Spleen (tissue), 11 donors: ENCODE data around the gene DEPDC5. TPM values are rescaled to one million over a fixed set of nuclear protein-coding genes. Genes with fewer than 3 reads are reported as not detected.

Experiments
- DNase-seq: peaks from one replicate; pipeline ENCODE4 v3.0.0-alpha.2; 2020
- H3K27ac ChIP-seq, 8 donors: fragments of 200-600 bp; sonication (generic) in 7 of 8; 1 replicate in 4 of 8; 2 replicates in 4 of 8; pipeline versions ENCODE4 v1.5.0 to v1.8.0; 2016 to 2021; ENCODE audit warnings: inconsistent platforms in 4 of 8, mild to moderate bottlenecking in 4 of 8, moderate library complexity in 1 of 8
- H3K27me3 ChIP-seq, 7 donors: fragments of 200-600 bp; sonication (generic) in 6 of 7; replicated peaks in 1 of 7; 1 replicate in 4 of 7; 2 replicates in 3 of 7; pipeline versions ENCODE4 v1.5.0 to v1.8.0; 2016 to 2021; ENCODE audit warnings: inconsistent platforms in 3 of 7, mild to moderate bottlenecking in 1 of 7
- H3K36me3 ChIP-seq, 6 donors: fragments of 200-600 bp; sonication (generic) in 5 of 6; 1 replicate in 4 of 6; 2 replicates in 2 of 6; pipeline versions ENCODE4 v1.5.0 to v1.8.0; 2016 to 2021; ENCODE audit warnings: inconsistent platforms in 2 of 6
- H3K4me1 ChIP-seq, 6 donors: fragments of 200-600 bp; sonication (generic) in 5 of 6; 1 replicate in 3 of 6; 2 replicates in 3 of 6; pipeline versions ENCODE4 v1.5.0 to v1.8.0; 2016 to 2021; ENCODE audit warnings: inconsistent platforms in 3 of 6
- H3K4me3 ChIP-seq, 8 donors: fragments of 200-600 bp; sonication (generic) in 7 of 8; 1 replicate in 4 of 8; 2 replicates in 4 of 8; pipeline versions ENCODE4 v1.5.0 to v1.8.0; 2016 to 2021; ENCODE audit warnings: inconsistent platforms in 4 of 8, mild to moderate bottlenecking in 4 of 8, moderate library complexity in 2 of 8
- H3K9me3 ChIP-seq, 8 donors: fragments of 200-600 bp; sonication (generic) in 7 of 8; 1 replicate in 4 of 8; 2 replicates in 4 of 8; pipeline versions ENCODE4 v1.5.0 to v1.8.0; 2016 to 2021; ENCODE audit warnings: inconsistent platforms in 4 of 8
- POLR2A ChIP-seq, 3 donors: fragments of 450-650 bp; IDR thresholded peaks; one replicate each; pipeline ENCODE4 v1.5.1; 2017; ENCODE audit warnings: antibody characterized with exemption in 3 of 3, mild to moderate bottlenecking in 1 of 3
- POLR2AphosphoS5 ChIP-seq, 3 donors: sonication (generic); formaldehyde crosslinking; IDR thresholded peaks; one replicate each; pipeline ENCODE4 v1.5.1; 2017; ENCODE audit warnings: antibody characterized with exemption in 3 of 3
- WGBS, 5 donors: extraction: QIAGEN DNeasy Blood & Tissue Kit in 3 of 5; methylation state at CpG; one replicate each; pipeline versions ENCODE4 v1.1.5 to v1.1.7; 2013 to 2018; 5-methylcytosine and 5-hydroxymethylcytosine counted together
- intact Hi-C: fragments of 100-400 bp; cut with DNase I; formaldehyde crosslinking; loops from one replicate; pipeline ENCODE4 v1.15.0; 2023; ENCODE audit warnings: low total_unique reads
- polyA plus RNA-seq, 3 donors: library from polyadenylated mRNA; stranded (reverse); fragments of 200-250 nt; gene quantifications; one replicate each; pipeline ENCODE4 v1.2.1, GENCODE V29; 2013
- total RNA-seq, 7 donors: library from RNA; depleted of rRNA in 3 of 7; stranded (reverse); fragments of >200 nt in 3 of 7; fragmentation: NEBNext Ultra II Directional in 4 of 7; extraction: Animal tissue kit (Norgen Biotek cat#: 25700) in 4 of 7; gene quantifications; one replicate each; pipeline versions ENCODE4 v1.1.0 to v1.2.1, GENCODE V29; 2016 to 2021
- TF ChIP-seq, protein P1 (sequence below), 11 experiments: fragments of 200-600 bp in 7 of 11; fragments of 450-650 bp in 4 of 11; sonication (generic) in 4 of 11; IDR thresholded peaks in 8 of 11; conservative IDR thresholded peaks in 3 of 11; 1 replicate in 7 of 11; 2 replicates in 4 of 11; pipeline versions ENCODE4 v1.4.0 to v1.8.0; 2016 to 2021; ENCODE audit warnings: antibody characterized with exemption in 11 of 11, inconsistent platforms in 4 of 11, mild to moderate bottlenecking in 1 of 11
- donor health status: healthy with polysubstance abuse.
- donor health status: DM: no; HTN: no; CAD: no; lungs with moderate emphysema.
- donor health status: DM: no; HTN: no; CAD: no.
- donor health status: Bipolar disorder and iron deficiency.
- donor health status: healthy.
- donor health status: DM: no; HTN: no; CAD: no.
- donor health status: DM: yes; HTN: yes; CAD: no.

Gene DEPDC5
- total and polyA plus RNA-seq, 10 donors: 9.6 to 64.6 (median 44.3) TPM

- Histone ChIP-seq H3K27me3 (no peaks in the 10 kb centered on the region), H3K9me3 (no peaks in the 10 kb centered on the region), H3K4me3 (no peak overlapping the region), H3K27ac (no peak overlapping the region), H3K36me3 (peaks cover 3 to 96% (median 55%) of the 10 kb centered on the region in 6 donors), H3K4me1 (no peaks in the 10 kb centered on the region)
- TF ChIP-seq POLR2A (IDR thresholded peaks at IDR 0.05): no peak
- TF ChIP-seq POLR2AphosphoS5 (IDR thresholded peaks at IDR 0.05): no peak
- TF ChIP-seq, protein P1, sequence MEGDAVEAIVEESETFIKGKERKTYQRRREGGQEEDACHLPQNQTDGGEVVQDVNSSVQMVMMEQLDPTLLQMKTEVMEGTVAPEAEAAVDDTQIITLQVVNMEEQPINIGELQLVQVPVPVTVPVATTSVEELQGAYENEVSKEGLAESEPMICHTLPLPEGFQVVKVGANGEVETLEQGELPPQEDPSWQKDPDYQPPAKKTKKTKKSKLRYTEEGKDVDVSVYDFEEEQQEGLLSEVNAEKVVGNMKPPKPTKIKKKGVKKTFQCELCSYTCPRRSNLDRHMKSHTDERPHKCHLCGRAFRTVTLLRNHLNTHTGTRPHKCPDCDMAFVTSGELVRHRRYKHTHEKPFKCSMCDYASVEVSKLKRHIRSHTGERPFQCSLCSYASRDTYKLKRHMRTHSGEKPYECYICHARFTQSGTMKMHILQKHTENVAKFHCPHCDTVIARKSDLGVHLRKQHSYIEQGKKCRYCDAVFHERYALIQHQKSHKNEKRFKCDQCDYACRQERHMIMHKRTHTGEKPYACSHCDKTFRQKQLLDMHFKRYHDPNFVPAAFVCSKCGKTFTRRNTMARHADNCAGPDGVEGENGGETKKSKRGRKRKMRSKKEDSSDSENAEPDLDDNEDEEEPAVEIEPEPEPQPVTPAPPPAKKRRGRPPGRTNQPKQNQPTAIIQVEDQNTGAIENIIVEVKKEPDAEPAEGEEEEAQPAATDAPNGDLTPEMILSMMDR (IDR thresholded peaks at IDR 0.05 in 8 of 11, conservative IDR thresholded peaks at IDR 0.05 in 3 of 11): no peak
- intact Hi-C loops: no loop called here
- DNase-seq: no peak
- 95 to 98% (median 96%) methylated on average over 10 of the region's 10 CpGs for WGBS, 5 donors
These were observed 151.5 kb downstream of the DEPDC5 start for GRCh38 chr22:31905356-31905755.

- no peak for TF ChIP-seq POLR2A (IDR thresholded peaks at IDR 0.05)
- TF ChIP-seq, protein P1 (IDR thresholded peaks at IDR 0.05 in 8 of 11, conservative IDR thresholded peaks at IDR 0.05 in 3 of 11): no peak
- TF ChIP-seq POLR2AphosphoS5 (IDR thresholded peaks at IDR 0.05): peak in 1 of 3 donors; percentile 15
- Histone ChIP-seq H3K9me3 (no peaks in the 10 kb centered on the region), H3K4me3 (no peak overlapping the region)
These were observed 152.3 kb downstream of the DEPDC5 start for GRCh38 chr22:31906086-31906485.

DNA sequence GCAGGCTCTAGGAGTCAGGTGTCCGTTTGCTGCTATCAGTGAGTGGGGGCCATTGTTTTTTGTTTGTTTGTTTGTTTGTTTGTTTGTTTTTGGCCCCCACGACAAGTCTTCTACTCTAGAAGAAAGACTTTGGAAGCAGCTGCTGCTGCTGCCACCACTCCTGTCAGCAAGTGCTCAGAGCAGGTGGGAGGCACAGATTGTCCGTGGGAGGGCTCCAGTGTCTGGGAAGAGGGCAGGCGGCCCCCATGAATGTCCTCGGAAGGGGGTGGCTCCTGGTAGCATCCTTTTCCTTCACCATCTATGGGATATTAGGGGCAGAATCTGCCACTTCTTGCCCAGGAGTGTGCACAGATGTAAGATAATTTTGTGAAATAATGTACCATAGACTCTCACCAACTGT lies 152.8 kb downstream of the DEPDC5 start:
- H3K36me3 ChIP-seq: peaks cover 3 to 93% (median 56%) of the 10 kb centered on the region in 6 donors
- intact Hi-C loops: no loop called here
- H3K4me1 ChIP-seq: no peaks in the 10 kb centered on the region
- no peaks in the 10 kb centered on the region for H3K9me3 ChIP-seq
- no peak for TF ChIP-seq POLR2AphosphoS5 (IDR thresholded peaks at IDR 0.05)
- TF ChIP-seq, protein P1 (IDR thresholded peaks at IDR 0.05 in 8 of 11, conservative IDR thresholded peaks at IDR 0.05 in 3 of 11): no peak
- H3K4me3 ChIP-seq: no peak overlapping the region
- H3K27me3 ChIP-seq: no peaks in the 10 kb centered on the region
- WGBS, 5 donors: 89 to 92% (median 91%) methylated on average over 5 of the region's 5 CpGs
- DNase-seq: no peak
- no peak overlapping the region for H3K27ac ChIP-seq

More at GRCh38 chr22:31906086-31906485, 152.3 kb downstream of the DEPDC5 start:
- no peak overlapping the region for H3K27ac ChIP-seq
- intact Hi-C loops: no loop called here
- no peaks in the 10 kb centered on the region for H3K27me3 ChIP-seq
- H3K36me3 ChIP-seq: peaks cover 3 to 96% (median 57%) of the 10 kb centered on the region in 6 donors
- no peaks in the 10 kb centered on the region for H3K4me1 ChIP-seq
- no peak for DNase-seq
- WGBS, 5 donors: 97 to 100% (median 97%) methylated on average over 9 to 16 of the region's 16 CpGs

DNA sequence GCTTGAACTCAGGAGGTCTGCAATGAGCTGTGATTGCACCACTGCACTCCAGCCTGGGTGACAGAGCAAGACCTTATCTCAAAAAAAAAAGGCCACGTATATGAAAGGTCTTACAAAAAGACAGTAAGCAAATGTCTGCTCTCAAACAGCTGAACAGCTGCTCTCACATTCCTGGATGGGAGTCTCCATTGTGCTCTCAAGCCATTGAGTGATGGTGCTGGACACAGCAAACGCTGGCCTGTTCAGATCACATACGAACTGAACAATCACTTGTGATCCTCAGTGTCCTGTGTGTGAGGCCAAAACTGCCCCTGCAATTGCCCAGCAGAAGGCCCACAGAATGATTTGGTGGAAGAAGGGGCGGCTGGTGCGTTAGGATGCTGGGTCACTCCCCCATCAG lies 156.2 kb downstream of the DEPDC5 start:
- DNase-seq: no peak
- intact Hi-C loops: no loop called here
- Histone ChIP-seq H3K27me3 (no peaks in the 10 kb centered on the region), H3K9me3 (no peaks in the 10 kb centered on the region), H3K36me3 (peaks cover 0 to 67% (median 37%) of the 10 kb centered on the region in 6 donors), H3K4me3 (no peak overlapping the region), H3K27ac (no peak overlapping the region), H3K4me1 (no peaks in the 10 kb centered on the region)
- no peak for TF ChIP-seq POLR2AphosphoS5 (IDR thresholded peaks at IDR 0.05)
- TF ChIP-seq POLR2A (IDR thresholded peaks at IDR 0.05): no peak
- TF ChIP-seq, protein P1 (IDR thresholded peaks at IDR 0.05 in 8 of 11, conservative IDR thresholded peaks at IDR 0.05 in 3 of 11): no peak
- WGBS, 5 donors: 92 to 95% (median 93%) methylated on average over 5 of the region's 5 CpGs
